CD4-positive, alpha-beta memory T cell (primary cell): ENCODE results near the gene CFAP97D1. TPM values are rescaled to one million over a fixed set of nuclear protein-coding genes. Genes with fewer than 3 reads are reported as not detected.

Source experiments
- CTCF ChIA-PET: fragments of 350-600 bp; sonication (Branson Sonifier 250); formaldehyde crosslinking; loops from one replicate; lab custom pipeline; 2021; ENCODE audit warnings: inconsistent platforms; ENCODE audit not compliant: partially characterized antibody; lab: Charles Lee
- POLR2A ChIA-PET: fragments of 350-600 bp; sonication (Branson Sonifier 250); formaldehyde crosslinking; loops from one replicate; lab custom pipeline; 2021; ENCODE audit not compliant: partially characterized antibody; lab: Charles Lee
- DNase-seq, 5 donors: peaks; one replicate each; pipeline versions ENCODE4 v3.0.0 to v3.0.0-alpha.2; 2020 to 2022; ENCODE audit warnings: mixed read lengths in 1 of 5
- H3K27ac ChIP-seq: one replicate; pipeline ENCODE4 v1.7.0; 2013; ENCODE audit warnings: low read depth, low read length
- H3K27me3 ChIP-seq: 2 replicates; pipeline ENCODE4 v1.7.0; 2013; ENCODE audit warnings: mild to moderate bottlenecking, low read length, moderate library complexity; ENCODE audit not compliant: insufficient read depth
- H3K36me3 ChIP-seq: 2 replicates; pipeline ENCODE4 v1.7.0; 2013; ENCODE audit warnings: mild to moderate bottlenecking, low read length, moderate library complexity; ENCODE audit not compliant: insufficient read depth
- H3K4me1 ChIP-seq: 2 replicates; pipeline ENCODE4 v1.7.0; 2013; ENCODE audit warnings: mild to moderate bottlenecking, low read length, moderate library complexity; ENCODE audit not compliant: insufficient read depth
- H3K4me3 ChIP-seq, 2 donors: one replicate each; pipeline ENCODE4 v1.7.0; 2013; ENCODE audit warnings: low read length in 2 of 2, mild to moderate bottlenecking in 1 of 2
- H3K9me3 ChIP-seq, 2 donors: one replicate each; pipeline ENCODE4 v1.7.0; 2013; ENCODE audit warnings: low read length in 2 of 2, control low read depth in 1 of 2; ENCODE audit not compliant: control insufficient read depth in 1 of 2
- H3K27ac Mint-ChIP-seq, 7 donors: one replicate each; pipeline ENCODE4 v1.8.0; 2020 to 2021; ENCODE audit warnings: mixed read lengths in 7 of 7, mild to moderate bottlenecking in 6 of 7, inconsistent platforms in 3 of 7, moderate library complexity in 3 of 7
- H3K27me3 Mint-ChIP-seq, 2 donors: one replicate each; pipeline ENCODE4 v1.8.0; 2020 to 2021; ENCODE audit warnings: mixed read lengths in 2 of 2
- H3K36me3 Mint-ChIP-seq, 2 donors: one replicate each; pipeline ENCODE4 v1.8.0; 2020 to 2021; ENCODE audit warnings: mixed read lengths in 2 of 2, inconsistent platforms in 1 of 2, mild to moderate bottlenecking in 1 of 2
- H3K4me1 Mint-ChIP-seq, 4 donors: one replicate each; pipeline ENCODE4 v1.8.0; 2020 to 2021; ENCODE audit warnings: mixed read lengths in 4 of 4, mild to moderate bottlenecking in 1 of 4
- H3K4me3 Mint-ChIP-seq, 8 donors: one replicate each; pipeline ENCODE4 v1.8.0; 2020 to 2021; ENCODE audit warnings: mixed read lengths in 8 of 8, mild to moderate bottlenecking in 7 of 8, moderate library complexity in 6 of 8, inconsistent platforms in 3 of 8
- H3K9me3 Mint-ChIP-seq, 8 donors: one replicate each; pipeline ENCODE4 v1.8.0; 2020 to 2021; ENCODE audit warnings: mixed read lengths in 8 of 8, mild to moderate bottlenecking in 5 of 8, inconsistent platforms in 3 of 8, moderate library complexity in 1 of 8
- intact Hi-C: fragments of 100-400 bp; cut with micrococcal nuclease; formaldehyde crosslinking; loops from one replicate; pipeline ENCODE4 v1.15.1; 2023
- polyA plus RNA-seq, 2 donors: library from polyadenylated mRNA; unstranded; fragments of 300-500 nt; fragmentation: Illumina TruSeq; gene quantifications; one replicate each; pipeline ENCODE4 v1.2.3, GENCODE V29; 2021
- total RNA-seq, 2 experiments: library from RNA; stranded (reverse); gene quantifications; one replicate each; pipeline ENCODE4 v1.2.3, GENCODE V29; 2021

The CFAP97D1 gene
- total and polyA plus RNA-seq, 4 experiments from 2014 or later, result not detected

- intact Hi-C loops, result no loop called here
- no peaks in the 10 kb centered on the region for H3K4me1 Mint-ChIP-seq
- DNase-seq, result no peak
- ChIA-PET CTCF (interaction anchor here (0.6 kb wide), 1 partner anchor 105 kb away, joined by 3 read pairs; no protein-coding TSS in a partner anchor), POLR2A (no interaction called here)
- no peak overlapping the region for H3K27ac Mint-ChIP-seq
- H3K27me3 Mint-ChIP-seq, result peaks cover 12 to 22% of the 10 kb centered on the region in 2 donors
- no peaks in the 10 kb centered on the region for H3K9me3 Mint-ChIP-seq
- no peak overlapping the region for H3K27ac ChIP-seq
- H3K4me1 ChIP-seq, result no peaks in the 10 kb centered on the region
- H3K36me3 Mint-ChIP-seq, result no peaks in the 10 kb centered on the region
- H3K27me3 ChIP-seq, result no peaks in the 10 kb centered on the region
- no peak overlapping the region for H3K4me3 Mint-ChIP-seq
- no peaks in the 10 kb centered on the region for H3K36me3 ChIP-seq
- H3K9me3 ChIP-seq, result no peaks in the 10 kb centered on the region
- H3K4me3 ChIP-seq, result no peak overlapping the region
These were observed 24.9 kb downstream of the CFAP97D1 start for GRCh38 chr17:43805117-43805516.

GRCh38 chr17:43808076-43808475, 27.8 kb downstream of the CFAP97D1 start:
- Histone ChIP-seq H3K4me1 (no peaks in the 10 kb centered on the region), H3K27ac (no peak overlapping the region), H3K36me3 (no peaks in the 10 kb centered on the region), H3K9me3 (no peaks in the 10 kb centered on the region), H3K27me3 (no peaks in the 10 kb centered on the region), H3K4me3 (no peak overlapping the region)
- CTCF ChIA-PET, result interaction anchor here (1.2 kb wide), 1 partner anchor 10 kb away, joined by 3 read pairs; no protein-coding TSS in a partner anchor
- H3K4me1 Mint-ChIP-seq, result no peaks in the 10 kb centered on the region
- no peak for DNase-seq
- intact Hi-C loops, result no loop called here
- H3K36me3 Mint-ChIP-seq, result no peaks in the 10 kb centered on the region
- no peaks in the 10 kb centered on the region for H3K9me3 Mint-ChIP-seq
- H3K27ac Mint-ChIP-seq, result no peak overlapping the region
- no peak overlapping the region for H3K4me3 Mint-ChIP-seq
- peaks cover 10 to 14% of the 10 kb centered on the region in 2 donors for H3K27me3 Mint-ChIP-seq
- POLR2A ChIA-PET, result no interaction called here

GRCh38 chr17:43809121-43809520, 28.9 kb downstream of the CFAP97D1 start:
- ChIA-PET POLR2A (no interaction called here), CTCF (interaction anchor here (1.2 kb wide), 1 partner anchor 9 kb away, joined by 3 read pairs; no protein-coding TSS in a partner anchor)

GRCh38 chr17:43810226-43810715, 30.0 kb downstream of the CFAP97D1 start:
- H3K9me3 ChIP-seq, result no peaks in the 10 kb centered on the region
- CTCF ChIA-PET, result no interaction called here
- no peak overlapping the region for H3K27ac ChIP-seq
- H3K4me1 Mint-ChIP-seq, result no peaks in the 10 kb centered on the region
- H3K9me3 Mint-ChIP-seq, result no peaks in the 10 kb centered on the region
- no peak overlapping the region for H3K4me3 ChIP-seq
- no peak overlapping the region for H3K27ac Mint-ChIP-seq
- no peaks in the 10 kb centered on the region for H3K27me3 ChIP-seq
- intact Hi-C loops, result no loop called here
- no peaks in the 10 kb centered on the region for H3K36me3 ChIP-seq
- POLR2A ChIA-PET, result no interaction called here
- no peaks in the 10 kb centered on the region for H3K36me3 Mint-ChIP-seq
- no peaks in the 10 kb centered on the region for H3K4me1 ChIP-seq
- H3K27me3 Mint-ChIP-seq, result peaks cover 2 to 7% of the 10 kb centered on the region in 2 donors
- H3K4me3 Mint-ChIP-seq, result no peak overlapping the region
- no peak for DNase-seq

More at GRCh38 chr17:43809121-43809520, 28.9 kb downstream of the CFAP97D1 start:
- Histone ChIP-seq H3K4me3 (no peak overlapping the region), H3K36me3 (no peaks in the 10 kb centered on the region), H3K27me3 (no peaks in the 10 kb centered on the region), H3K27ac (no peak overlapping the region), H3K4me1 (no peaks in the 10 kb centered on the region), H3K9me3 (no peaks in the 10 kb centered on the region)
- H3K4me3 Mint-ChIP-seq, result no peak overlapping the region
- intact Hi-C loops, result no loop called here
- no peak overlapping the region for H3K27ac Mint-ChIP-seq
- no peak for DNase-seq
- no peaks in the 10 kb centered on the region for H3K36me3 Mint-ChIP-seq
- H3K9me3 Mint-ChIP-seq, result no peaks in the 10 kb centered on the region
- H3K27me3 Mint-ChIP-seq, result peaks cover 5 to 9% of the 10 kb centered on the region in 2 donors
- H3K4me1 Mint-ChIP-seq, result no peaks in the 10 kb centered on the region

- Mint-ChIP-seq H3K4me1 (no peaks in the 10 kb centered on the region), H3K36me3 (no peaks in the 10 kb centered on the region), H3K9me3 (no peaks in the 10 kb centered on the region), H3K27me3 (peaks cover 2% of the 10 kb centered on the region in 2 donors), H3K4me3 (no peak overlapping the region), H3K27ac (no peak overlapping the region)
- Histone ChIP-seq H3K4me1 (no peaks in the 10 kb centered on the region), H3K27ac (no peak overlapping the region), H3K27me3 (no peaks in the 10 kb centered on the region), H3K4me3 (no peak overlapping the region), H3K36me3 (no peaks in the 10 kb centered on the region), H3K9me3 (no peaks in the 10 kb centered on the region)
- no peak for DNase-seq
- ChIA-PET CTCF (no interaction called here), POLR2A (no interaction called here)
- intact Hi-C loops, result no loop called here
These were observed 30.6 kb downstream of the CFAP97D1 start for GRCh38 chr17:43810823-43811222.

- Histone ChIP-seq H3K9me3 (no peaks in the 10 kb centered on the region), H3K27ac (no peak overlapping the region), H3K27me3 (no peaks in the 10 kb centered on the region), H3K36me3 (no peaks in the 10 kb centered on the region), H3K4me3 (no peak overlapping the region), H3K4me1 (no peaks in the 10 kb centered on the region)
- peak overlapping the region in 1 of 7 donors; percentile 51 for H3K27ac Mint-ChIP-seq
- H3K36me3 Mint-ChIP-seq, result no peaks in the 10 kb centered on the region
- peaks cover 0 to 2% of the 10 kb centered on the region in 2 donors for H3K27me3 Mint-ChIP-seq
- DNase-seq, result no peak
- no peaks in the 10 kb centered on the region for H3K4me1 Mint-ChIP-seq
- H3K9me3 Mint-ChIP-seq, result no peaks in the 10 kb centered on the region
- H3K4me3 Mint-ChIP-seq, result no peak overlapping the region
- intact Hi-C loops, result no loop called here
- POLR2A ChIA-PET, result no interaction called here
- CTCF ChIA-PET, result no interaction called here
These were observed 32.4 kb downstream of the CFAP97D1 start for GRCh38 chr17:43812396-43813265.

- Histone ChIP-seq H3K4me3 (no peak overlapping the region), H3K4me1 (no peaks in the 10 kb centered on the region), H3K9me3 (no peaks in the 10 kb centered on the region), H3K27me3 (no peaks in the 10 kb centered on the region), H3K27ac (no peak overlapping the region), H3K36me3 (no peaks in the 10 kb centered on the region)
- H3K27me3 Mint-ChIP-seq, result peaks cover 0 to 2% of the 10 kb centered on the region in 2 donors
- ChIA-PET POLR2A (no interaction called here), CTCF (interaction anchor here (1.1 kb wide), 1 partner anchor 47 kb away, joined by 3 read pairs; no protein-coding TSS in a partner anchor)
- H3K9me3 Mint-ChIP-seq, result no peaks in the 10 kb centered on the region
- H3K4me1 Mint-ChIP-seq, result no peaks in the 10 kb centered on the region
- H3K27ac Mint-ChIP-seq, result no peak overlapping the region
- H3K36me3 Mint-ChIP-seq, result no peaks in the 10 kb centered on the region
- intact Hi-C loops, result no loop called here
- DNase-seq, result no peak
- no peak overlapping the region for H3K4me3 Mint-ChIP-seq
These were observed 33.2 kb downstream of the CFAP97D1 start for GRCh38 chr17:43813386-43813785.
